Lung (tissue), 12 donors: ENCODE data around the gene DYRK2. TPM values are rescaled to one million over a fixed set of nuclear protein-coding genes. Genes with fewer than 3 reads are reported as not detected.

ENCODE experiments used
- ATAC-seq: fragments of 200-7000 bp; cut with Tn5 transposase; one replicate; pipeline ENCODE4 v1.9.1; 2020; ENCODE audit warnings: moderate number of reproducible peaks; ENCODE audit not compliant: insufficient read depth, low FRiP score
- DNase-seq, 3 donors: peaks; one replicate each; pipeline ENCODE4 v3.0.0-alpha.2; 2013 to 2017
- H3K27ac ChIP-seq, 2 donors: one replicate each; pipeline ENCODE4 v1.5.1; 2013; ENCODE audit warnings: mild to moderate bottlenecking in 2 of 2, moderate library complexity in 2 of 2, control low read depth in 1 of 2, inconsistent platforms in 1 of 2, low read depth in 1 of 2, low read length in 1 of 2
- H3K27me3 ChIP-seq, 3 donors: one replicate each; pipeline ENCODE4 v1.5.1; 2013; ENCODE audit warnings: low read length in 2 of 3; ENCODE audit not compliant: control insufficient read depth in 3 of 3, insufficient read depth in 3 of 3
- H3K36me3 ChIP-seq, 4 donors: one replicate each; pipeline ENCODE4 v1.5.1; 2013; ENCODE audit warnings: low read length in 4 of 4, mild to moderate bottlenecking in 1 of 4, moderate library complexity in 1 of 4; ENCODE audit not compliant: control insufficient read depth in 4 of 4, insufficient read depth in 4 of 4
- H3K4me1 ChIP-seq, 5 donors: one replicate each; pipeline ENCODE4 v1.5.1; 2013; ENCODE audit warnings: low read length in 5 of 5, mild to moderate bottlenecking in 2 of 5, moderate library complexity in 1 of 5; ENCODE audit not compliant: control insufficient read depth in 5 of 5, insufficient read depth in 5 of 5
- H3K4me3 ChIP-seq: one replicate; pipeline ENCODE4 v1.5.1; 2013; ENCODE audit warnings: mild to moderate bottlenecking, control low read depth, moderate library complexity
- H3K9ac ChIP-seq, 2 donors: one replicate each; pipeline ENCODE4 v1.5.1; 2013; ENCODE audit warnings: low read length in 2 of 2, control low read depth in 1 of 2; ENCODE audit not compliant: insufficient read depth in 1 of 2
- H3K9me3 ChIP-seq, 4 donors: one replicate each; pipeline ENCODE4 v1.5.1; 2013; ENCODE audit warnings: low read length in 3 of 4, mild to moderate bottlenecking in 1 of 4, moderate library complexity in 1 of 4; ENCODE audit not compliant: control insufficient read depth in 4 of 4, insufficient read depth in 3 of 4
- WGBS, 2 donors: extraction: QIAGEN DNeasy Blood & Tissue Kit; methylation state at CpG; one replicate each; pipeline ENCODE4 v1.1.7; 2013; 5-methylcytosine and 5-hydroxymethylcytosine counted together
- polyA plus RNA-seq, 2 donors: library from polyadenylated mRNA; stranded (reverse); fragments of 200-250 nt; gene quantifications; one replicate each; pipeline ENCODE4 v1.2.1, GENCODE V29; 2013
- total RNA-seq, 2 donors: library from RNA; depleted of rRNA in 1 of 2; stranded (reverse); fragments of >200 nt in 1 of 2; gene quantifications; one replicate each; pipeline ENCODE4 v1.2.1, GENCODE V29; 2014 to 2021
- TF ChIP-seq, protein P1 (sequence below): IDR thresholded peaks from 2 replicates; pipeline ENCODE4 v1.5.1; 2012; ENCODE audit warnings: mild to moderate bottlenecking; ENCODE audit errors: control extremely low read depth, extremely low read depth
- donor health status: control.
- donor health status: control.
- donor health status: Bipolar disorder and iron deficiency.
- donor health status: healthy.
- donor health status: DM: yes; HTN: yes; CAD: no.

Gene DYRK2
- total and polyA plus RNA-seq, 4 donors, result 3.1 to 34.9 (median 12.7) TPM

DNA sequence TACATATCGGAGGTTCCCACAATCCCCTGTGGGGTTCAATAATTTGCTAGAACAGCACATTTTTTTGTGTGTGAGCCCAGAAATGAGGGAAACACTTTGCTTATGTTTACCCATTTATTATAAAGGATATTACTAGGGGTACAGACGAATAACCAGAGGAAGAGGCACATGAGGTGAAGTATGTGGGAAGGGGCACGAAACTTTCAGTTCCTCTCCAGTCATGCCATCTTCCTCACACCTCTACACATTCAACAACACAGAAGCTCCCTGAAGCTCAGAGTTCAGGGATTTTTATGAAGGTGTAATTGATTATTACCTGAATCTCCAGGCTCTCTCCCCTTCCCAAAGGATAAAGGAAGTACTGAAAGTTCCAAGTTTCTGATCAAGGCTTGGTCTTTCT is 30.2 kb upstream of the DYRK2 start:
- no peak overlapping the region for H3K27ac ChIP-seq
- TF ChIP-seq, protein P1, sequence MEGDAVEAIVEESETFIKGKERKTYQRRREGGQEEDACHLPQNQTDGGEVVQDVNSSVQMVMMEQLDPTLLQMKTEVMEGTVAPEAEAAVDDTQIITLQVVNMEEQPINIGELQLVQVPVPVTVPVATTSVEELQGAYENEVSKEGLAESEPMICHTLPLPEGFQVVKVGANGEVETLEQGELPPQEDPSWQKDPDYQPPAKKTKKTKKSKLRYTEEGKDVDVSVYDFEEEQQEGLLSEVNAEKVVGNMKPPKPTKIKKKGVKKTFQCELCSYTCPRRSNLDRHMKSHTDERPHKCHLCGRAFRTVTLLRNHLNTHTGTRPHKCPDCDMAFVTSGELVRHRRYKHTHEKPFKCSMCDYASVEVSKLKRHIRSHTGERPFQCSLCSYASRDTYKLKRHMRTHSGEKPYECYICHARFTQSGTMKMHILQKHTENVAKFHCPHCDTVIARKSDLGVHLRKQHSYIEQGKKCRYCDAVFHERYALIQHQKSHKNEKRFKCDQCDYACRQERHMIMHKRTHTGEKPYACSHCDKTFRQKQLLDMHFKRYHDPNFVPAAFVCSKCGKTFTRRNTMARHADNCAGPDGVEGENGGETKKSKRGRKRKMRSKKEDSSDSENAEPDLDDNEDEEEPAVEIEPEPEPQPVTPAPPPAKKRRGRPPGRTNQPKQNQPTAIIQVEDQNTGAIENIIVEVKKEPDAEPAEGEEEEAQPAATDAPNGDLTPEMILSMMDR, result no peak
- WGBS, 2 donors, result 79 to 81% methylated on average over 3 of the region's 3 CpGs
- ATAC-seq, result no peak
- no peaks in the 10 kb centered on the region for H3K27me3 ChIP-seq
- H3K9ac ChIP-seq, result no peak overlapping the region
- H3K4me3 ChIP-seq, result no peak overlapping the region
- H3K36me3 ChIP-seq, result no peaks in the 10 kb centered on the region
- no peaks in the 10 kb centered on the region for H3K4me1 ChIP-seq
- no peak for DNase-seq
- no peaks in the 10 kb centered on the region for H3K9me3 ChIP-seq

DNA sequence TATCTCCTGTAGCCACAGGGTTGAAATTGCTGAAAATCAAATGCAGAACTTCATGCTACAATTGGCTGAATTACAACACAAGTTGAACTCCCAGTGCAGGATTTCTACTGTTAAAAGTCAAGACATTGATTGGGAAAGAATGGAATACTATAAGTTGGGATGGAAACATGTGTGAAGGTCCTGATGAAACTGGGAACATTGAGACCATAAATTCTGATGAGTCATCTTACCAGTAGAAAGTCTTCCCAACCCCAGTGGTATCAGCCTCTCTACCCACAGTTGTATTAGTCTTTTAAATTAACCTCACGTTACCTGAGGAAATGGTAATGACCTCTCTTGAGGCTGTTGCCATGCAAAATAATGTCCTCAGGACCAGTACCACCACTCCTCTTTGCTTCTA is 27.4 kb upstream of the DYRK2 start:
- TF ChIP-seq, protein P1, result no peak
- no peak for DNase-seq
- no peaks in the 10 kb centered on the region for H3K9me3 ChIP-seq
- H3K27ac ChIP-seq, result no peak overlapping the region
- ATAC-seq, result no peak
- H3K9ac ChIP-seq, result no peak overlapping the region
- H3K4me3 ChIP-seq, result no peak overlapping the region
- no peaks in the 10 kb centered on the region for H3K4me1 ChIP-seq
- H3K27me3 ChIP-seq, result no peaks in the 10 kb centered on the region
- WGBS, 2 donors, result 93 to 96% methylated on average over 1 of the region's 1 CpG
- H3K36me3 ChIP-seq, result no peaks in the 10 kb centered on the region

DNA sequence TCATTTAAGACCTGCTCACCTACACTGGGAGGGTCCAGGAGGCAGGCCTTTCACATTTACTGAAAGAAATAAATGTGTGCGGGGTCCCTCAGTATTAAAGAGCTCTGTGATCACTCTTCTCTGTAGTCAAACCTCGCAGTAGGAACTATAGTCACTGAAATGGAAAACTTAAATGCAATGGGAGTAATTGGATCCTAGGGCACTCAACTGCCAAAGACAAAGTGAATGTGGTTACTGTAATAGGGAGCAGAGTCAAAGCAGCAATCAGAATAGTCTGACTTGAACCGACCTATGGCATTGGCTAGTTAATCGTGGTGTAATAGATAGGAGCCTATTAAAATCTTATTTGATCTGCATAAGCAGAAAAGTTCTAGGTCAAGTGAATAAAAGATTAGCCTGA is 26.6 kb upstream of the DYRK2 start:
- WGBS, 2 donors, result 98% methylated on average over 4 of the region's 4 CpGs
- Histone ChIP-seq H3K36me3 (no peaks in the 10 kb centered on the region), H3K9me3 (no peaks in the 10 kb centered on the region), H3K9ac (no peak overlapping the region), H3K4me3 (no peak overlapping the region), H3K27me3 (no peaks in the 10 kb centered on the region), H3K27ac (no peak overlapping the region), H3K4me1 (no peaks in the 10 kb centered on the region)
- ATAC-seq (no peak), DNase-seq (no peak)
- TF ChIP-seq, protein P1, result no peak

DNA sequence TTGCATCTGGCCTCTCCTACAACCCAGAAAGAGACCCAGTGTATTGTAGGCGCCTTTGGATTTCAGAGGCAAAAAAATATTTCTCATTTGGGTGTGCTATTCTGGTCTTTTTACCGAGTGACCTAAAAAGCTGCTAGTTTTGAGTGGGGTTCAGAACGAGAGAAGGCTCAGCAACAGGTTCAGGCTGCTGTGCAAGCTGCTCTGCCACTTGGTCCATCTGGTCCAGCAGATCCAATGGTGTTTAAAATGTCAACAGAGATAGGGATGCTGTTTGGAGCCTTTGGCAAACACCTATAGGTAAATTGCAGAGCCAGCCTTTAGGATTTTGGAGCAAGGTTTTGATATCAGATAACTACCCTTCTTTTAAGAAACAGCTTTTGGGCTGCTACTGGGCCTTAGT is 25.3 kb upstream of the DYRK2 start:
- Histone ChIP-seq H3K9me3 (no peaks in the 10 kb centered on the region), H3K4me1 (no peaks in the 10 kb centered on the region), H3K4me3 (no peak overlapping the region), H3K27ac (no peak overlapping the region), H3K9ac (no peak overlapping the region), H3K27me3 (no peaks in the 10 kb centered on the region), H3K36me3 (no peaks in the 10 kb centered on the region)
- ATAC-seq (no peak), DNase-seq (no peak)
- TF ChIP-seq, protein P1, result no peak
- 94 to 99% methylated on average over 3 of the region's 3 CpGs for WGBS, 2 donors
